GM18507 (cell line): ENCODE measurements around the gene FOXI1.
"Not testable (repeated sequence)": the region's sequence is repeated elsewhere in the genome, so short reads cannot be mapped to it uniquely, and the experiment has no call there.

ENCODE experiments used
- DNase-seq: peaks from one replicate; pipeline ENCODE4 v3.0.0; 2011; ENCODE audit warnings: low read depth; ENCODE audit not compliant: insufficient read length; ENCODE audit errors: extremely low spot score
- FAIRE-seq: peaks from 2 replicates; lab custom pipeline; 2011; peaks lifted over from hg19 to GRCh38; lab: Jason Lieb, UNC

FOXI1 gene

GRCh38 chr5:170117736-170118135 is 12.0 kb downstream of the FOXI1 start:
- no peak for FAIRE-seq

GRCh38 chr5:170120576-170120975 is 14.9 kb downstream of the FOXI1 start:
- DNase-seq (no peak), FAIRE-seq (no peak)

More at GRCh38 chr5:170117736-170118135, 12.0 kb downstream of the FOXI1 start:
- DNase-seq: no peak

GRCh38 chr5:170121321-170121720 is 15.6 kb downstream of the FOXI1 start:
- FAIRE-seq (no peak), DNase-seq (no peak)

- no peak for DNase-seq
- FAIRE-seq: no peak
Measured at GRCh38 chr5:170126061-170126460, 20.4 kb downstream of the FOXI1 start.

GRCh38 chr5:170126626-170127025 is 20.9 kb downstream of the FOXI1 start:
- FAIRE-seq (no peak), DNase-seq (no peak)

GRCh38 chr5:170131235-170131634 is 25.5 kb downstream of the FOXI1 start:
- DNase-seq (no peak), FAIRE-seq (no peak)

- no peak for DNase-seq
- no peak for FAIRE-seq
Measured at GRCh38 chr5:170132269-170132975, 26.7 kb downstream of the FOXI1 start.

- no peak for FAIRE-seq
Measured at GRCh38 chr5:170132976-170133448, 27.3 kb downstream of the FOXI1 start.

GRCh38 chr5:170135796-170136490 is 30.2 kb downstream of the FOXI1 start:
- DNase-seq (no peak), FAIRE-seq (no peak)

More at GRCh38 chr5:170132976-170133448, 27.3 kb downstream of the FOXI1 start:
- no peak for DNase-seq

GRCh38 chr5:170136506-170136905 is 30.8 kb downstream of the FOXI1 start:
- DNase-seq (no peak), FAIRE-seq (no peak)

- FAIRE-seq (no peak), DNase-seq (no peak)
Measured at GRCh38 chr5:170137694-170138214, 32.1 kb downstream of the FOXI1 start.

GRCh38 chr5:170138273-170138672 is 32.6 kb downstream of the FOXI1 start:
- no peak for FAIRE-seq

GRCh38 chr5:170139786-170140335 is 34.2 kb downstream of the FOXI1 start:
- DNase-seq (no peak), FAIRE-seq (no peak)

More at GRCh38 chr5:170138273-170138672, 32.6 kb downstream of the FOXI1 start:
- DNase-seq: no peak

- DNase-seq, FAIRE-seq: not testable (repeated sequence)
Measured at GRCh38 chr5:170141196-170141595, 35.5 kb downstream of the FOXI1 start.

- FAIRE-seq (no peak), DNase-seq (no peak)
Measured at GRCh38 chr5:170141636-170142035, 35.9 kb downstream of the FOXI1 start.

GRCh38 chr5:170142196-170142595 is 36.5 kb downstream of the FOXI1 start:
- DNase-seq (no peak), FAIRE-seq (no peak)

- FAIRE-seq: no peak
- DNase-seq: no peak
Measured at GRCh38 chr5:170143091-170143490, 37.4 kb downstream of the FOXI1 start.

- no peak for DNase-seq
- FAIRE-seq: no peak
Measured at GRCh38 chr5:170143710-170144109, 38.0 kb downstream of the FOXI1 start.

- no peak for DNase-seq
Measured at GRCh38 chr5:170144286-170145023, 38.8 kb downstream of the FOXI1 start.

GRCh38 chr5:170145462-170145861 is 39.8 kb downstream of the FOXI1 start:
- no peak for FAIRE-seq
- DNase-seq: no peak

More at GRCh38 chr5:170144286-170145023, 38.8 kb downstream of the FOXI1 start:
- no peak for FAIRE-seq
